Measurements from ENCODE around the gene MZT2A. TPM values are rescaled to one million over a fixed set of nuclear protein-coding genes. Genes with fewer than 3 reads are reported as not detected.
"Not testable (repeated sequence)": the region's sequence is repeated elsewhere in the genome, so short reads cannot be mapped to it uniquely, and the experiment has no call there.

The MZT2A gene
- total RNA-seq, 1 donor from 2014 or later, result 140 TPM

GRCh38 chr2:131447981-131448380 lies 44.2 kb downstream of the MZT2A start:
- H3K27me3 ChIP-seq; intact Hi-C loops (cut with DNase I); DNase-seq (ENCODE audit: extremely low spot score in 2 of 2); H3K9me3 ChIP-seq; H3K27ac ChIP-seq; H3K4me3 ChIP-seq; H3K4me1 ChIP-seq; H3K36me3 ChIP-seq: not testable (repeated sequence)

GRCh38 chr2:131445896-131446295 lies 46.3 kb downstream of the MZT2A start:
- H3K4me1 ChIP-seq, result no peaks in the 10 kb centered on the region
- intact Hi-C loops (cut with DNase I), result no loop called here
- H3K9me3 ChIP-seq, result no peaks in the 10 kb centered on the region
- no peak for DNase-seq (ENCODE audit: extremely low spot score in 2 of 2)
- no peak for TF ChIP-seq CTCF (IDR thresholded peaks at IDR 0.05)
- TF ChIP-seq POLR2A (IDR thresholded peaks at IDR 0.05), result no peak
- TF ChIP-seq POLR2AphosphoS5 (IDR thresholded peaks at IDR 0.05; ENCODE audit: insufficient read depth in 1 of 2, low read depth in 1 of 2), result no peak
- H3K27me3 ChIP-seq, result no peaks in the 10 kb centered on the region
- H3K4me3 ChIP-seq, result no peak overlapping the region
- no peak overlapping the region for H3K27ac ChIP-seq
- H3K36me3 ChIP-seq, result no peaks in the 10 kb centered on the region

DNA sequence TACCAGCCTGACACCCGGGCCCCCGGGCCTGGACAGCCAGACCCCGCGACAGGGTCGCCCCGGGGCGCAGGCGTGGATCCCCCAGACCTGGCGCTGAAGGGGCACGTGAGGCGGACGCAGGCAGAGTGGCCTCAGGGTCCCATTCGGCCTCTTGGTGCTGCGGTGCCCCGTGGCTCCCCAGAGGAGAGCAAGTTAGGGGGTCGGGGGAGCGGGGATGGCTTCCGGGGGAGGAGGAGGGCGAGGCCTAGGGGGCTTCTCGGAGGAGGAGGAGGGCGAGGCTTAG lies 46.7 kb downstream of the MZT2A start:
- H3K36me3 ChIP-seq; H3K9me3 ChIP-seq; H3K4me1 ChIP-seq; DNase-seq (ENCODE audit: extremely low spot score in 2 of 2); H3K27ac ChIP-seq; intact Hi-C loops (cut with DNase I); H3K4me3 ChIP-seq; H3K27me3 ChIP-seq: not testable (repeated sequence)

GRCh38 chr2:131444736-131445514 lies 47.3 kb downstream of the MZT2A start:
- H3K4me1 ChIP-seq; H3K9me3 ChIP-seq; H3K36me3 ChIP-seq; H3K4me3 ChIP-seq; H3K27ac ChIP-seq; H3K27me3 ChIP-seq; DNase-seq (ENCODE audit: extremely low spot score in 2 of 2); intact Hi-C loops (cut with DNase I): not testable (repeated sequence)

GRCh38 chr2:131440742-131441468 lies 51.3 kb downstream of the MZT2A start:
- H3K9me3 ChIP-seq; DNase-seq (ENCODE audit: extremely low spot score in 2 of 2); intact Hi-C loops (cut with DNase I); H3K36me3 ChIP-seq; H3K27me3 ChIP-seq; H3K4me1 ChIP-seq; H3K4me3 ChIP-seq; H3K27ac ChIP-seq: not testable (repeated sequence)

Small RNAs within 50 kb of the gene (microRNA-seq; reads per million reads assigned to microRNA genes)
- gene MIR4784 (ENCODE audit: borderline number of aligned reads, borderline replicate concordance), result not detected

Other genes with a start within 250 kb of the MZT2A start
- not detected for gene RAB6D, start 128.2 kb downstream of the MZT2A start, total RNA-seq
- 0.74 TPM for gene TUBA3D, start 16.3 kb downstream of the MZT2A start, total RNA-seq
- 10.8 TPM for gene CCDC74A, start 35.5 kb upstream of the MZT2A start, total RNA-seq